KMS-11 (cell line): ENCODE data around the gene CCIN.

Experiments used
- H2AFZ ChIP-seq: fragments of 200-600 bp; sonication (generic); 2 replicates; pipeline ENCODE4 v1.6.1; 2016; ENCODE audit warnings: antibody characterized with exemption, mixed run types, low read depth
- H3K27ac ChIP-seq: fragments of 200-600 bp; sonication (generic); 2 replicates; pipeline ENCODE4 v1.6.1; 2016; ENCODE audit warnings: mild to moderate bottlenecking, mixed run types
- H3K27me3 ChIP-seq: fragments of 200-600 bp; sonication (generic); 2 replicates; pipeline ENCODE4 v1.6.1; 2017; ENCODE audit warnings: mild to moderate bottlenecking, low read depth, mixed run types, moderate library complexity; ENCODE audit not compliant: insufficient read depth
- H3K36me3 ChIP-seq: fragments of 200-600 bp; sonication (generic); 2 replicates; pipeline ENCODE4 v1.6.1; 2017; ENCODE audit warnings: mild to moderate bottlenecking, mixed run types; ENCODE audit not compliant: insufficient read depth
- H3K4me1 ChIP-seq: fragments of 200-600 bp; sonication (generic); 2 replicates; pipeline ENCODE4 v1.6.1; 2016; ENCODE audit warnings: mild to moderate bottlenecking, low read depth, mixed run types; ENCODE audit not compliant: poor library complexity, severe bottlenecking
- H3K4me2 ChIP-seq: fragments of 200-600 bp; sonication (generic); 2 replicates; pipeline ENCODE4 v1.7.0; 2016; ENCODE audit warnings: mild to moderate bottlenecking, mixed run types
- H3K4me3 ChIP-seq: fragments of 200-600 bp; sonication (generic); IDR thresholded peaks from 2 replicates; pipeline ENCODE4 v1.6.1; 2017; ENCODE audit warnings: low read depth, low read length, mixed read lengths; ENCODE audit not compliant: insufficient read depth
- H3K79me2 ChIP-seq: fragments of 200-600 bp; sonication (generic); 2 replicates; pipeline ENCODE4 v1.6.1; 2016; ENCODE audit warnings: low read depth, mixed run types; ENCODE audit not compliant: insufficient read depth
- H3K9ac ChIP-seq: fragments of 200-600 bp; sonication (generic); 2 replicates; pipeline ENCODE4 v1.6.1; 2016; ENCODE audit warnings: mild to moderate bottlenecking, mixed run types
- H4K20me1 ChIP-seq: fragments of 200-600 bp; sonication (generic); 2 replicates; pipeline ENCODE4 v1.6.1; 2016; ENCODE audit warnings: mild to moderate bottlenecking, mixed run types; ENCODE audit not compliant: insufficient read depth
- TF ChIP-seq, protein P1 (sequence below): fragments of 200-600 bp; sonication (generic); conservative IDR thresholded peaks from 2 replicates; pipeline ENCODE4 v1.6.1; 2017; ENCODE audit warnings: low read depth, mild to moderate bottlenecking, antibody characterized with exemption, low read length, moderate library complexity, mixed read lengths

Gene CCIN

DNA sequence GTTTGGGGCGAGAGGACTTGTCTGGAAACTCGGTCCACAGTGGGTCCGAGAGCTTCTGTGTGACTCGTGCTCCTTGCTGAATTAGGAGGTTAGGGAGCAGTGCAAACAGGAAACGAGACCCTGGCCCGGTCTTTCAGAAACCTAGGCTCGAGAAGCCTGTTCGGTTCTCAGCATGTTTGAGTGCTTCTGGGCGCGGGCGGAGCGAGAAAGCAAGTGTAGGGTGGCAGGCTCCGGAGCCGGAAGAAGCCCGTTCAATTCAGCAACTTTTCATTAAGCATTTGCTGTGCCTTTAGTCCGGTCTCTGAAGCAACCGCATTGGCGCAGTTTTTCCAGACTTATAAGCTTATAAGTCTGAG is 22.1 kb downstream of the CCIN start:
- TF ChIP-seq, protein P1, sequence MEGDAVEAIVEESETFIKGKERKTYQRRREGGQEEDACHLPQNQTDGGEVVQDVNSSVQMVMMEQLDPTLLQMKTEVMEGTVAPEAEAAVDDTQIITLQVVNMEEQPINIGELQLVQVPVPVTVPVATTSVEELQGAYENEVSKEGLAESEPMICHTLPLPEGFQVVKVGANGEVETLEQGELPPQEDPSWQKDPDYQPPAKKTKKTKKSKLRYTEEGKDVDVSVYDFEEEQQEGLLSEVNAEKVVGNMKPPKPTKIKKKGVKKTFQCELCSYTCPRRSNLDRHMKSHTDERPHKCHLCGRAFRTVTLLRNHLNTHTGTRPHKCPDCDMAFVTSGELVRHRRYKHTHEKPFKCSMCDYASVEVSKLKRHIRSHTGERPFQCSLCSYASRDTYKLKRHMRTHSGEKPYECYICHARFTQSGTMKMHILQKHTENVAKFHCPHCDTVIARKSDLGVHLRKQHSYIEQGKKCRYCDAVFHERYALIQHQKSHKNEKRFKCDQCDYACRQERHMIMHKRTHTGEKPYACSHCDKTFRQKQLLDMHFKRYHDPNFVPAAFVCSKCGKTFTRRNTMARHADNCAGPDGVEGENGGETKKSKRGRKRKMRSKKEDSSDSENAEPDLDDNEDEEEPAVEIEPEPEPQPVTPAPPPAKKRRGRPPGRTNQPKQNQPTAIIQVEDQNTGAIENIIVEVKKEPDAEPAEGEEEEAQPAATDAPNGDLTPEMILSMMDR = no peak
- peak overlapping the region; percentile 83 for H3K9ac ChIP-seq
- peaks cover 52% of the 10 kb centered on the region for H3K4me1 ChIP-seq
- H3K4me2 ChIP-seq = peak overlapping the region; percentile 100
- no peaks in the 10 kb centered on the region; the same call in 1 of the 2 replicates for H3K36me3 ChIP-seq
- H3K27ac ChIP-seq = peak overlapping the region; percentile 73
- peaks cover 55% of the 10 kb centered on the region for H3K79me2 ChIP-seq
- no peaks in the 10 kb centered on the region for H3K27me3 ChIP-seq
- peak overlapping the region; percentile 80 for H2AFZ ChIP-seq
- peaks cover 31% of the 10 kb centered on the region for H4K20me1 ChIP-seq
- H3K4me3 ChIP-seq = no peak overlapping the region

DNA sequence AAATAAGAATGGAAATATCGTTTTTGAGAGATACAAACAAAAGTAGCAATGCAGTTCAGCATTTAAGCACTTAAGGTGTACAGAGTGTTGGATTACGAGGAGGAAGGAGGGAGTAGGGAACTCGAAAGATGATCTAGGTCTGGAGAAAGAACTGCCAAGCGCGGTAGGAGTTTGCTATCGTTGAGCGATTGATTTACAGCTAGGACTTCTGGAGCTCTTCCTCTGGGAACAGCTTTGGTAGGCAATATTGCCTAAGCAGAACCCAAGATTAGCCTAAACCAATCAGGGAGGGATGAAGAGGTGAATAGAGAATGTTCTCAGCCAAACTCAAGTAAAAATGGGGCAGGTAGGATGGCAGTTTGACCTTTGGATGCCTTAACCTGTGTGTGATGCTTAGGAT is 22.5 kb downstream of the CCIN start:
- peak overlapping the region; percentile 80 for H2AFZ ChIP-seq
- peaks cover 31% of the 10 kb centered on the region for H4K20me1 ChIP-seq
- no peaks in the 10 kb centered on the region; the same call in 1 of the 2 replicates for H3K36me3 ChIP-seq
- H3K27me3 ChIP-seq = no peaks in the 10 kb centered on the region
- H3K9ac ChIP-seq = peak overlapping the region; percentile 83
- TF ChIP-seq, protein P1 = no peak
- no peak overlapping the region for H3K4me3 ChIP-seq
- peak overlapping the region; percentile 100 for H3K4me2 ChIP-seq
- peaks cover 52% of the 10 kb centered on the region for H3K4me1 ChIP-seq
- H3K79me2 ChIP-seq = peaks cover 60% of the 10 kb centered on the region
- peak overlapping the region; percentile 73 for H3K27ac ChIP-seq

DNA sequence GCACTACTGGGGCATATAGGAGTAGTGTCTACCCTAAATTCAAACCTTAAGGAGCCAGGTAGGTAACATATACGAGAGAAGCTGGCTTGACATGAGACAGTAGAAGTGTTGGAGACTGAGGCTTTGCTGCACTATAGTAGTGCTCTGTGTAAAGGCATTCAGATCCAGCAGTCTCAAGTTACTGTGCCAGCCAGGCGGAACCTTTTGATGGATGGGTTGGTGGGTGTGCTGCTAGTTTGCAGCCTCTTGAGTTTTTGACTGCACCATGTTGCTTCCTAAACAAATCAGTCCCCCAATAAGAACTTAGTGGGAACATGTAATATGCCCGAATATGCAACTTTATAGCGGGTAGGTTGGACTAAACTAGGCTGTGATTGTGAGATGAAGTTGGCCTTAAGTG is 23.0 kb downstream of the CCIN start:
- H3K27me3 ChIP-seq = no peaks in the 10 kb centered on the region
- no peak overlapping the region for H3K27ac ChIP-seq
- peaks cover 47% of the 10 kb centered on the region for H3K4me1 ChIP-seq
- H2AFZ ChIP-seq = no peak overlapping the region
- H3K4me3 ChIP-seq = no peak overlapping the region
- H3K9ac ChIP-seq = peak overlapping the region; percentile 83; the same call in 1 of the 2 replicates
- H3K36me3 ChIP-seq = no peaks in the 10 kb centered on the region; the same call in 1 of the 2 replicates
- H3K4me2 ChIP-seq = peak overlapping the region; percentile 100
- H3K79me2 ChIP-seq = peaks cover 62% of the 10 kb centered on the region
- TF ChIP-seq, protein P1 = no peak
- peaks cover 31% of the 10 kb centered on the region for H4K20me1 ChIP-seq

DNA sequence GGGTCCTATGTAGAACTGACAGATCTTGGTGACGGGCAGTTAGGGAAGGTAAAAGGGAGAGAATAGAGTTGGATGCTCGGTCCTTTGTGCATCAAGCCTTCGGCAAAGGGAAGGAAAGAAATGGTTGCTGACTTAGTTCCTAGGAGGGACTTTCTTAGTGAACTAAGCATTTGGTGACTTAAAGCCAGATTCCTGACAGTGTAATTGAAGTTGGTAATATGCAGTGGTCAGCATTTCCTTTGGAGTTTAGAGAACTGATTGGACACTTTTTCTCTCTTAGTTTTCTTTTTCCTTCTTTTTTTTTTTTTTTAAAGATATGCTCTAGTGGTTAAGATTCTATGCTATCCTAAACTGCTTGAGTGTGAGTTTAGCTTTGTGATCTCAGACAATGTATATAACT is 23.8 kb downstream of the CCIN start:
- no peaks in the 10 kb centered on the region for H3K27me3 ChIP-seq
- H3K4me1 ChIP-seq = peaks cover 38% of the 10 kb centered on the region
- H3K4me3 ChIP-seq = no peak overlapping the region
- H2AFZ ChIP-seq = no peak overlapping the region
- TF ChIP-seq, protein P1 = no peak
- H4K20me1 ChIP-seq = peaks cover 31% of the 10 kb centered on the region
- peaks cover 62% of the 10 kb centered on the region for H3K79me2 ChIP-seq
- H3K4me2 ChIP-seq = peak overlapping the region; percentile 100
- no peak overlapping the region for H3K27ac ChIP-seq
- no peaks in the 10 kb centered on the region; the same call in 1 of the 2 replicates for H3K36me3 ChIP-seq
- no peak overlapping the region for H3K9ac ChIP-seq
